SKM-1 (cell line): ENCODE measurements around the gene FEM1A.
"Not testable (repeated sequence)": the region's sequence is repeated elsewhere in the genome, so short reads cannot be mapped to it uniquely, and the experiment has no call there.

Source experiments
- DNase-seq: peaks from one replicate; lab custom pipeline; 2025; ENCODE audit not compliant: unreplicated experiment; lab: John Stamatoyannopoulos, UW

The FEM1A gene

DNA sequence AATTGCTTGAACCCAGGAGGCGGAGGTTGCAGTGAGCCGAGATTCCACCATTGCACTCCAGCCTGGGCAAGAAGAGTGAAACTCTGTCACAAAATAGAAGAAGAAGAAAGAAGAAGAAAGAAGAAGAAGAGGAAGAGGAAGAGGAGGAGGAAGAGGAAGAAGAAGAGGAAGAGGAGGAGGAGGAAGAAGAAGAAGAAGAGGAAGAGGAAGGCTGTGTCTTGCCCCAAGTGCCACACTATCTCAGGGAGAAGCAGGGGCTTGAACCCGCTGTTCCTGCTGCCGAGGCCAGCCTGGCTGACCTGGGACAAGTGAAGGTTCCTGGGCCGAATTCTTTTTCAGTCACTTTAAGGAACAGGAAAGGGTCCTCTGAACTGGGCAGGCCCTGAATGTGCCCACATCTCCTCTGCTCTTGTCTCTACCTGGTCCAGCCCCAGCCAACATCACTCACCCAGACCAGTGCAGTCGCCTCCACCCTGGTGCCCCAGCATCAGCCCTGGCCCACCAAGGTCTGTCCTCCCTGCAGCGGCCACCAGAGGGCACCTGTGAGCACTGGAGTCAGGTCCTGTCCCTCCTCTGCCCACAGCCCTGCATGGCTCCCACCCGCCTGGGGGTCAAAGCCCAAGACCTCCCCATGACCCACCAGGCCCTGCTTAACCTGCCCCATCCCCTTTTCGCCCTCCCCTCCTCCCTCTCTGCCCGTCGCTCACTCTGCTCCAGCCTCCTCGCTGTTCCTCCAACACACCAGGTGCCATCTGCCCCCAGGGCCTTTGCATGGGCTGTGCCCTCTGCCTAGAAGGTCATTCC is 20.0 kb downstream of the FEM1A start:
- peak; percentile 47 for DNase-seq

DNA sequence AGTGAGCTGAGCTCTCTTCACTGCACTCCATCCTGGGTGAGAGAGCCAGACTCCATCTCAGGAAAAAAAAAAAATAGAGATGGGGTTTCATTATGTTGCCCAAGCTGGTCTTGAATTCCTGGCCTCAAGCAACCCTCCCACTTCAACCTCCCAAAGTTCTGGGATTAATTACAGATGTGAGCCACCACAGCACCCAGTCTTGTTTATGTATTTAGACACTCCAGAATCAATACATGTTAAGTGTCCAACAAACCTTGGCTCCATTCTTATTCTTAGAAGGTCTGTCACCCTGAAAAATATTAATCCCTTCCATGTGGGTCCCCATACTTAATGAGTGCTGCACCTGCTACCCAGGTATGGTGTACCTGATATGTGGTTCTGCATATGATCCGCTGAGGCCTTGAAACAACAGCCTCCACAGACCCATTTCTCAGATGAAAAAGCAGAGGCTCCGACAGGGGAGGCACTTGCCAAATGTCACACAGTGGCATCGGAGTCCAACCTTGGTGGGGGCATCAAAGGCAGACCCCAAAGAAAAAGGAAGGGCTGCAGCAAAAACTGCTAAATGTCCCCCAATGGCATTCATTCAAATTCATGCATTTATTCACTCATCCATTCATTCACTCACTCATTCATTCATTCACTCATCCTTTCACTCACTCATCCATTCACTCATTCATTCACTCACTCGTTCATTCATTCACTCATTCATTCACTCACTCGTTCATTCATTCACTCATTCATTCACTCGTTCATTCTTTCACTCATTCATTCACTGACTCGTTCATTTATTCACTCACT is 23.3 kb downstream of the FEM1A start:
- DNase-seq, result no peak

GRCh38 chr19:4815426-4816201 is 24.1 kb downstream of the FEM1A start:
- DNase-seq, result peak; percentile 88

GRCh38 chr19:4816202-4816949 is 24.8 kb downstream of the FEM1A start:
- no peak for DNase-seq

DNA sequence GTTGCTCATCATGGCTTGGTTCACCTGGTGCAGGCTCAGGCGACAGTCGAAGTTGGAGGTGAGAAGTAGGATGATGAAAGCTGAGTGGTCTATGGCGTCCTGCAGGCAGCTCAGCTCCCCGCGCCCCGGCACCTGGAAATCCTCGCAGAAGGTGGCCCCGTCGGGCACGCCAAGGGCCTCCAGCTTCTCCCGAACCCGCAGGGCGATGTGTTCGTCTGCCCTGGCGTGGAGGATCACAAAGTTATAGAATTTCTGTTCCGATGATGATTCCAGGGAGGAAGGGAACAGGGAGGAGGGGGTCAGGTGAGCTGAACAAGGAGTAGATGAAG is 25.4 kb downstream of the FEM1A start:
- DNase-seq, result no peak

- DNase-seq, result no peak
These were observed 26.1 kb downstream of the FEM1A start for GRCh38 chr19:4817467-4818277.

DNA sequence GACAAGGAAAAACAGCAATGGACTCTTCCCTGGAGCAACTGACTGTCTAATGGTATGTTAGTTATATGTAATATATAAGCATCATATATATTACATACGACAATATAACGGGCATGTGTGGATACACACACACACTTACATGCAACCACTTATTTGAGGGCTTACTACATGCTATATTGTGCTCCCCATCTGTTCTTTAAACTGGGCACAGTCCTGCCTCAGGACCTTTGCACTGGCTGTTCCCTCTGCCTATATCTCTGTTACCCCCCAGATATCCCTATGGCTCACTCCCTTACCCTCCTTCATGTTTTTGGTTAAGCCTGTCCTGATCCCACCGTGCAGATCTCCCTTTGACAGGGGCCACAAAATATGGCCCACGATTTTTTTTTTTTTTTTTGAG is 29.7 kb downstream of the FEM1A start:
- no peak for DNase-seq

DNA sequence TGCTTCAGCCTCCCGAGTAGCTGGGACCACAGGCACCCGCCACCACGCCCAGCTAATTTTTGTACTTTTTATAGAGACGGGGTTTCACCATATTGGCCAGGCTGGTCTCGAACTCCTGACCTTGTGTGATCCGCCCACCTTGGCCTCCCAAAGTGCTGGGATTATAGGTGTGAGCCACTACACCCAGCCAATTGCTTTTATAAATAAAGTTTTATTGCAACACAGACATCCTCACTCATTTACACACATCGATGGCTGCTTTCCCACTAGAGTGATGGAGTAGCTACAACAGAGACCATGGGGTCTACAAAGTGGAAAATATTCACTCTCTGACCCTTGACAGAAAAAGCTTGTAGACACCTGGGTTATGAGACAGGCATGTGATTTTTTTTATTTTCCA is 30.8 kb downstream of the FEM1A start:
- not testable (repeated sequence) for DNase-seq

DNA sequence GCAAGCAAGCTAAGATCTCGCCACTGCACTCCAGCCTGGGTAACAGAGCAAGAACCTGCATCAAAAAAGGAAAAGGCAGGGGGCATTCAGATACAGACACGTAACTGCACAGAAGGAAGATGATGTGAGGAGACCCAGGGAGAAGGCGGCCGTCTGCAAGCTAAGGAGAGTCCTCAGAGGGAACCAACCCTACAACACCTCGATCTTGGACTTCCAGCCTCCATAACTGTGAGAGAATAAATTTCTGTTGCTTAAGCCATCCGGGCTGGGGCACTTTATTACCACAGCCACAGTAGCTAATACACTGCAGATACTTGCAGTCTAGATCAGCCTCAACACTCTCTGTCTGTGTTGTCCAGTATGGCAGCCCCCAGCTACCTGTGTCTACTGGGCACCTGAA is 32.0 kb downstream of the FEM1A start:
- DNase-seq, result no peak

- DNase-seq, result no peak
These were observed 37.6 kb downstream of the FEM1A start for GRCh38 chr19:4829001-4829712.

DNA sequence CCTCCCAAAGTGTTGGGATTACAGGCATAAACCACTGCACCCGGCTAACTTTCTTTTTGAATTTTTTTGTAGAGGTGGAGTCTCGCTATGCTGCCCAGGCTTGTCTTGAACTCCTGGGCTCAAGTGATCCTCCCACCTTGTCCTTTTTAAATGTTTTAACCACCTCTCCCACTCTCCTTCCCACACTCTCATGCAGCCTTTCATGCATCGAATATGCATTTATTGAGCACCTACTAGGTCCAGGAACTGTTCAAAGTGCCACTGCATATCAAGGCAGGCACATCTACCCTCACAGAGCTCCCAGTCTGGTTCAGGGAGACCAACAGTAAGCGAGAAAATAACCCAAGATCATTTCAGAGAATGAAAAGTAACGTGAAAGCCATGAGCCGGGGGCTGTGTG is 38.8 kb downstream of the FEM1A start:
- no peak for DNase-seq

GRCh38 chr19:4830768-4831265 is 39.3 kb downstream of the FEM1A start:
- DNase-seq, result no peak

GRCh38 chr19:4831304-4831978 is 39.9 kb downstream of the FEM1A start, which contains the start of gene TICAM1:
TICAM1 (minus strand) TSS chr19:4831712; CDS start chr19:4818377, 13,335 bp downstream.
- no peak for DNase-seq

GRCh38 chr19:4831979-4832340 is 40.4 kb downstream of the FEM1A start:
- not testable (repeated sequence) for DNase-seq

DNA sequence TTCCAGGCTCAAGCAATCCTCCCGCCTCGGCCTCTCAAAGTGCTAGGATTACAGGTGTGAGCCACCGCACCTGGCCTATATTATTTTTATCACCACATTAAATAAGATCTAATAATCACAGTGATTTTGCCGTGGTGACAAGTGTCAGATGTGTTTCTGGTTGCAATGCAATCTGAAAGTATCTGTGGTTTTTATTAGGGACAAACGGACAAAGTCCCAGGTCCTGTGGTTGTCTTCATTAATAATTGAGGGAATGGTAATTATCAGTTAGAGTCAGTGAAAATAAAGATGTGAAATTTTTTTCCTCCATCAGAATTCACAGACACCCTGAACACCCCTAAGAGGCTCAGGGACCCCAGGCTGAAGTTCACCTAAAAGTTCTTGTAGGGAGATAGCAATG is 41.2 kb downstream of the FEM1A start:
- no peak for DNase-seq

- DNase-seq, result no peak
These were observed 47.7 kb downstream of the FEM1A start for GRCh38 chr19:4839192-4839591.

GRCh38 chr19:4843647-4843965 is 52.1 kb downstream of the FEM1A start:
- DNase-seq, result no peak

DNA sequence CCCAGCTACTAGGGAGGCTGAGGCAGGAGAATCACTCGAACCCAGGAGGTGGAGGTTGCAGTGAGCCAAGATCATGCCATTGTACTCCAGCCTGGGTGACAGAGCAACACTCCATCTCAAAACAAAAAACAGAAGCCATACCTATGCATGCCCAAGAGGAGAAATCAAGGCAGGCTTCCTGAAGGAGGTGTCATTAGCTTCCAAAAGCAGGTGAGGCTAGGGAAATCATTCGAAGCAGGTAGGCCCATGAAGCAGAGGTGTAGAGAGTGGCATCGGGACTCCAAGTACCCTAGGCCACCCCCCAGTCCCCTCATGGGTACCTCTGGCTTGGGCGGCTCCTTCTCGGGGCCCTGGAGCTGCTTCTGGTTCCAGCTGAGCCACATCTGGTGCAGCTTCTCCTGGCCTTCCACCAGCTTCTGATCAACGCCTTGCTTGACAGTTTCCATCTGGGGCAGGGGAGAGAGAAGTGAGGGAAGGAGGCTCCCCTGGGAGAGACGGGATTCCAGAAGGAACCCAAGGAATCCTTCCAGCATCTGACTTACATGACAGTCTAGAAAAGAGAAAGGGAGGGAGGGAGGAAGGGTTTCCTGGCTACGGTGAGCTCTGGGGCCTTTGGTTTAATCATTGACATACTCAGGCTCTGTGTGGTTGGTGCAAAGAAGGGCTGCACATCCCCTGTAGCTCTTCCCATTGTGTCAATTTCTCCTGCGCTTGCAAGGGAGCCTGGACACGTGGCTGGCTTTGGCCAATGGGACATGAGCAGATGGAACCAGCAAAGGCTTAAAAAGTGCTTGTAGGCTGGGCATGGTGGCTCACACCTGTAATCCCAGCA is 53.0 kb downstream of the FEM1A start:
- DNase-seq, result no peak
